GM12878 (cell line): Measurements from ENCODE around the gene LDHA. TPM values are rescaled to one million over a fixed set of nuclear protein-coding genes. Genes with fewer than 3 reads are reported as not detected.

Experiments used
- ATAC-seq: fragments of 200-7000 bp; cut with Tn5 transposase; 3 replicates; pipeline ENCODE4 v1.9.1; 2020; ENCODE audit warnings: mild to moderate bottlenecking, moderate library complexity
- BruUV-seq: library from RNA; stranded (reverse); fragments of 400-500 nt; replicated peaks from 2 replicates; lab custom pipeline; 2021; lab: Mats Ljungman, UMichigan
- CTCF ChIA-PET: fragments of 300-600 bp; sonication (Branson Sonifier 250); formaldehyde crosslinking; extraction: SDS; loops from one replicate; lab custom pipeline; 2021; ENCODE audit warnings: inconsistent platforms; lab: Yijun Ruan, JAX
- POLR2A ChIA-PET: fragments of 350-600 bp; formaldehyde crosslinking; extraction: SDS; loops from one replicate; lab custom pipeline; 2021; ENCODE audit warnings: inconsistent platforms; lab: Charles Lee
- RAD21 ChIA-PET: fragments of 300-600 bp; sonication (Branson Sonifier 250); formaldehyde crosslinking; loops from one replicate; lab custom pipeline; 2023; ENCODE audit warnings: antibody characterized with exemption; ENCODE audit not compliant: unreplicated experiment; lab: Charles Lee
- SMC1A ChIA-PET: fragments of 300-600 bp; sonication (Branson Sonifier 250); formaldehyde crosslinking; loops from one replicate; lab custom pipeline; 2023; ENCODE audit not compliant: unreplicated experiment, uncharacterized antibody; lab: Charles Lee
- DNase-seq: peaks from one replicate; pipeline ENCODE4 v3.0.0-alpha.2; 2011; ENCODE audit warnings: low read depth, low spot score
- FAIRE-seq: peaks from 3 replicates; lab custom pipeline; 2011; peaks lifted over from hg19 to GRCh38; lab: Jason Lieb, UNC
- H2AFZ ChIP-seq: 2 replicates; pipeline ENCODE4 v1.6.0; 2011; ENCODE audit warnings: low read depth, low read length, control low read depth; ENCODE audit not compliant: control insufficient read depth
- H3K27ac ChIP-seq: 2 replicates; pipeline ENCODE4 v1.5.1; 2011; ENCODE audit warnings: control low read depth; ENCODE audit not compliant: control insufficient read depth, insufficient read depth
- H3K27me3 ChIP-seq, 2 experiments: replicated peaks in 1 of 2; 2 replicates each; pipeline versions ENCODE4 v1.6.0 to v1.6.1; 2011; ENCODE audit warnings: low read length in 1 of 2; ENCODE audit not compliant: control insufficient read depth in 2 of 2, insufficient read depth in 2 of 2
- H3K36me3 ChIP-seq, 2 experiments: 2 replicates each; pipeline ENCODE4 v1.5.1; 2011; ENCODE audit warnings: low read length in 1 of 2; ENCODE audit not compliant: control insufficient read depth in 2 of 2, insufficient read depth in 2 of 2
- H3K4me1 ChIP-seq: 2 replicates; pipeline ENCODE4 v1.6.1; 2011; ENCODE audit warnings: mild to moderate bottlenecking, low read length, moderate library complexity, mixed read lengths; ENCODE audit not compliant: control insufficient read depth, insufficient read depth
- H3K4me2 ChIP-seq: 2 replicates; pipeline ENCODE4 v1.6.0; 2011; ENCODE audit warnings: control low read depth; ENCODE audit not compliant: control insufficient read depth, insufficient read depth
- H3K4me3 ChIP-seq: fragments of 200-600 bp; sonication (generic); 2 replicates; pipeline ENCODE4 v1.5.1; 2016
- H3K79me2 ChIP-seq: 2 replicates; pipeline ENCODE4 v1.6.0; 2011; ENCODE audit warnings: low read length; ENCODE audit not compliant: control insufficient read depth, insufficient read depth
- H3K9ac ChIP-seq: 2 replicates; pipeline ENCODE4 v1.8.0; 2011; ENCODE audit warnings: low read length, control low read depth, mixed read lengths; ENCODE audit not compliant: control insufficient read depth, insufficient read depth
- H3K9me3 ChIP-seq: replicated peaks from 3 replicates; pipeline ENCODE4 v1.5.1; 2011; ENCODE audit warnings: mild to moderate bottlenecking, low read length; ENCODE audit not compliant: control insufficient read depth, insufficient read depth
- H4K20me1 ChIP-seq: 2 replicates; pipeline ENCODE4 v1.6.0; 2011; ENCODE audit not compliant: control insufficient read depth, insufficient read depth
- BCL11A ChIP-seq: IDR thresholded peaks from 2 replicates; pipeline ENCODE4 v1.6.1; 2011; ENCODE audit warnings: low read depth, low read length
- CBX5 ChIP-seq: sonication (generic); IDR thresholded peaks from 2 replicates; pipeline ENCODE4 v1.6.1; 2016; ENCODE audit warnings: low read depth, moderate library complexity, mild to moderate bottlenecking, inconsistent platforms
- EGR1 ChIP-seq, 2 experiments: IDR thresholded peaks; 1 replicate in 1 of 2; 2 replicates in 1 of 2; pipeline ENCODE4 v1.6.1; 2011 to 2012; ENCODE audit warnings: low read depth in 2 of 2, low read length in 2 of 2, borderline replicate concordance in 1 of 2, mild to moderate bottlenecking in 1 of 2, moderate library complexity in 1 of 2
- GABPA ChIP-seq: IDR thresholded peaks from 2 replicates; pipeline ENCODE4 v1.6.1; 2014; ENCODE audit warnings: antibody characterized with exemption, low read depth, mild to moderate bottlenecking, inconsistent platforms
- IKZF2 ChIP-seq, 2 experiments: fragments of 450-650 bp; IDR thresholded peaks; 2 replicates each; pipeline ENCODE4 v1.6.1; 2017; ENCODE audit warnings: mild to moderate bottlenecking in 2 of 2, moderate library complexity in 2 of 2
- KLF5 ChIP-seq: fragments of 450-650 bp; IDR thresholded peaks from 2 replicates; pipeline ENCODE4 v1.6.1; 2014; ENCODE audit warnings: mild to moderate bottlenecking; ENCODE audit not compliant: partially characterized antibody
- MEF2A ChIP-seq: IDR thresholded peaks from 2 replicates; pipeline ENCODE4 v1.6.1; 2011; ENCODE audit warnings: low read depth, mild to moderate bottlenecking, low read length, moderate library complexity; ENCODE audit not compliant: insufficient read depth
- MEF2B ChIP-seq: fragments of 450-650 bp; IDR thresholded peaks from 2 replicates; pipeline ENCODE4 v1.6.1; 2018; ENCODE audit warnings: mild to moderate bottlenecking, moderate library complexity; ENCODE audit not compliant: partially characterized antibody, poor library complexity, severe bottlenecking
- MTA3 ChIP-seq: IDR thresholded peaks from 2 replicates; pipeline ENCODE4 v1.6.1; 2012; ENCODE audit warnings: low read length, inconsistent platforms, borderline replicate concordance
- TCF7 ChIP-seq: IDR thresholded peaks from 2 replicates; pipeline ENCODE4 v1.6.1; 2014; ENCODE audit warnings: antibody characterized with exemption, borderline replicate concordance
- ZSCAN29 ChIP-seq: fragments of 450-650 bp; IDR thresholded peaks from 2 replicates; pipeline ENCODE4 v1.6.1; 2017; ENCODE audit warnings: mild to moderate bottlenecking, moderate library complexity
- WGBS: methylation state at CpG from one replicate; pipeline ENCODE4 v1.1.6; 2016; ENCODE audit warnings: low lambda C conversion rate; ENCODE audit not compliant: insufficient replicate concordance, insufficient coverage; ENCODE audit errors: missing lambda C conversion rate; 5-methylcytosine and 5-hydroxymethylcytosine counted together
- in situ Hi-C: fragments of 300-500 bp; cut with MboI; formaldehyde crosslinking; loops from 9 replicates; pipeline ENCODE4 v1.14.3; 2018; ENCODE audit warnings: mixed read lengths
- intact Hi-C: fragments of 100-400 bp; cut with micrococcal nuclease; formaldehyde crosslinking; loops from one replicate; pipeline ENCODE4 v1.14.2; 2022; ENCODE audit not compliant: unreplicated experiment
- polyA plus RNA-seq, 11 experiments: library from polyadenylated mRNA; depleted of rRNA in 4 of 11; unstranded in 6 of 11; stranded (reverse) in 5 of 11; fragments of >200 nt; fragmentation: Nextera tagmentation in 4 of 11; fragmentation: Illumina TruSeq in 1 of 11; extraction: Ambion mirVana in 4 of 11; extraction: Trizol in 1 of 11; gene quantifications; 1 replicate in 1 of 11; 2 replicates in 10 of 11; pipeline versions ENCODE4 v1.2.1 to v1.2.3, GENCODE V29; 2011 to 2016; ENCODE audit warnings: inconsistent platforms in 2 of 11, missing spikeins in 2 of 11, low read depth in 1 of 11
- total RNA-seq, 4 experiments: library from RNA; depleted of rRNA in 3 of 4; stranded (reverse); fragments of >200 nt in 3 of 4; fragmentation: Illumina TruSeq in 1 of 4; extraction: Trizol in 1 of 4; gene quantifications; 2 replicates each; pipeline versions ENCODE4 v1.2.1 to v1.2.3, GENCODE V29; 2013 to 2021
- TF ChIP-seq, protein P1 (sequence below): IDR thresholded peaks from 2 replicates; pipeline ENCODE4 v1.6.1; 2012; ENCODE audit warnings: improper control_type of control experiment, low read depth, low read length; ENCODE audit not compliant: insufficient replicate concordance
- TF ChIP-seq, protein P2 (sequence below): fragments of 450-650 bp; IDR thresholded peaks from 2 replicates; pipeline ENCODE4 v1.6.1; 2017; ENCODE audit warnings: mild to moderate bottlenecking, moderate library complexity

The LDHA gene
- total and polyA plus RNA-seq, 10 of the 15 experiments (the other 5 are each of a cell fraction or from before 2014, with no cell fraction given) = 773 to 2,300 (median 1,367) TPM

DNA sequence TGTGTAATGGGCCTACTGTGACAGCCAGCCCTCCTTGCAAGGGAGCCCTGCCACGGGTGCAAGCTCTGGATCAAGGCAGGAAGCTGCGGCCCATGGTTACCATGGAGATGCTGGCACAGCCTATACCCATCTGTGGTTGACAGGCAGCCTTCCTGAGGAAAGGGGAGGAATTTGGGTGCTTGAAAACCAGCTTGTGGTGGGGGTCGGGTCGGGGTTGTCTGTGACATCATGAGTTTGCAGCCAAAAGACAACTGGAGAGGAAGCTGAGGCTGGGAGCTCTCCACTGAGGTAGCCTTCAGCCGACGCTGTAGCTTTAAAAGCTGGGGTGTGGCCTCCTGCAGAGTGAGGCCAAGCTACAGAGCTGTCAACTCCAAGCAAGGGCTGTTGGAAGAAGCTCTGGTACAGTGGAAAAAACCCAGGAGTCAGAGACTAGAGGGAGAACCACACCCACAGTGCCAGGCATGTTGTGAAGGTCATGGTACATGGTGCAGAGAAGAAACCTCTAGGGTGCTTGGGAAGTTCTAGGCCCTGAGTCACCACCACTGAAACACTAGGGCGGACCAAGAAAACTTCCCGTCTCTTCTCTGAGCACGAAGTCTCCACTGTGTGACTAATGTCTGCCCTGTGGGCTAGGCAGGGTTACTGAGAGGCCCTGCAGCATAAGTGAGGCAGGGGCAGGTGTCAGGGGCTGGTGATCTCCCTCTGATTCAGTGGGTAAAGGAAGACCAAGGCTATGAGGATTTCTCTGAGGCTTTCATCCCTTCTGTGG lies 10.8 kb upstream of the LDHA start:
- H3K36me3 ChIP-seq = no peaks in the 10 kb centered on the region
- DNase-seq (peak; percentile 70), FAIRE-seq (no peak), ATAC-seq (peak; percentile 93)
- H3K9me3 ChIP-seq = no peaks in the 10 kb centered on the region
- intact Hi-C loops (loop anchor here (1.0 kb wide), 1 partner anchor 11 kb away; the partner anchor contains the start of gene LDHA), in situ Hi-C loops (no loop called here)
- BruUV-seq = no TSS peak
- peak overlapping the region; percentile 83 for H3K9ac ChIP-seq
- peak overlapping the region; percentile 98 for H3K27ac ChIP-seq
- H3K4me3 ChIP-seq = 0 out of 2 replicates have a peak overlapping the region, but pooled peaks have one; percentile 22
- ChIA-PET CTCF (interaction anchor here (0.6 to 2.6 kb wide), 11 partner anchors 10 to 405 kb away, joined by 3 to 14 read pairs (median 5); partner anchors contain the start of gene HPS5), SMC1A (interaction anchor here (0.7 to 4.3 kb wide), 22 partner anchors 9 to 382 kb away, joined by 3 to 83 read pairs (median 3); partner anchors contain the start of genes GTF2H1, HPS5, LDHA and UEVLD), POLR2A (interaction anchor here (0.6 to 6.0 kb wide), 5 partner anchors 10 to 137 kb away, joined by 3 to 95 read pairs (median 3); partner anchors contain the start of gene LDHA), RAD21 (interaction anchor here (0.5 to 2.8 kb wide), 12 partner anchors 9 to 232 kb away, joined by 3 to 35 read pairs (median 4); partner anchors contain the start of genes GTF2H1, HPS5 and LDHA)
- H3K79me2 ChIP-seq = no peaks in the 10 kb centered on the region
- peaks cover 22% of the 10 kb centered on the region for H3K4me1 ChIP-seq
- H3K27me3 ChIP-seq = no peaks in the 10 kb centered on the region
- H2AFZ ChIP-seq = peak overlapping the region; percentile 96
- WGBS = 4% methylated on average over 9 of the region's 9 CpGs
- H4K20me1 ChIP-seq = no peaks in the 10 kb centered on the region
- peak overlapping the region; percentile 85 for H3K4me2 ChIP-seq
- TF ChIP-seq KLF5 (peak; percentile 22), MEF2B (peak; percentile 8), EGR1 (IDR thresholded peaks at IDR 0.05; ENCODE audit: borderline replicate concordance in 1 of 2, low read depth in 2 of 2, low read length in 2 of 2) (no peak), GABPA (no peak), IKZF2 (IDR thresholded peaks at IDR 0.05) (peak; percentile 74 to 75; a peak in 3 of 4 replicates), MEF2A (peak; percentile 94), BCL11A (peak; percentile 49; the same call in 1 of the 2 replicates), CBX5 (0 out of 2 replicates have a peak, but pooled peaks have one; percentile 32), TCF7 (peak; percentile 50; the same call in 1 of the 2 replicates), ZSCAN29 (no peak), MTA3 (peak; percentile 85; the same call in 1 of the 2 replicates)
- TF ChIP-seq, protein P1, sequence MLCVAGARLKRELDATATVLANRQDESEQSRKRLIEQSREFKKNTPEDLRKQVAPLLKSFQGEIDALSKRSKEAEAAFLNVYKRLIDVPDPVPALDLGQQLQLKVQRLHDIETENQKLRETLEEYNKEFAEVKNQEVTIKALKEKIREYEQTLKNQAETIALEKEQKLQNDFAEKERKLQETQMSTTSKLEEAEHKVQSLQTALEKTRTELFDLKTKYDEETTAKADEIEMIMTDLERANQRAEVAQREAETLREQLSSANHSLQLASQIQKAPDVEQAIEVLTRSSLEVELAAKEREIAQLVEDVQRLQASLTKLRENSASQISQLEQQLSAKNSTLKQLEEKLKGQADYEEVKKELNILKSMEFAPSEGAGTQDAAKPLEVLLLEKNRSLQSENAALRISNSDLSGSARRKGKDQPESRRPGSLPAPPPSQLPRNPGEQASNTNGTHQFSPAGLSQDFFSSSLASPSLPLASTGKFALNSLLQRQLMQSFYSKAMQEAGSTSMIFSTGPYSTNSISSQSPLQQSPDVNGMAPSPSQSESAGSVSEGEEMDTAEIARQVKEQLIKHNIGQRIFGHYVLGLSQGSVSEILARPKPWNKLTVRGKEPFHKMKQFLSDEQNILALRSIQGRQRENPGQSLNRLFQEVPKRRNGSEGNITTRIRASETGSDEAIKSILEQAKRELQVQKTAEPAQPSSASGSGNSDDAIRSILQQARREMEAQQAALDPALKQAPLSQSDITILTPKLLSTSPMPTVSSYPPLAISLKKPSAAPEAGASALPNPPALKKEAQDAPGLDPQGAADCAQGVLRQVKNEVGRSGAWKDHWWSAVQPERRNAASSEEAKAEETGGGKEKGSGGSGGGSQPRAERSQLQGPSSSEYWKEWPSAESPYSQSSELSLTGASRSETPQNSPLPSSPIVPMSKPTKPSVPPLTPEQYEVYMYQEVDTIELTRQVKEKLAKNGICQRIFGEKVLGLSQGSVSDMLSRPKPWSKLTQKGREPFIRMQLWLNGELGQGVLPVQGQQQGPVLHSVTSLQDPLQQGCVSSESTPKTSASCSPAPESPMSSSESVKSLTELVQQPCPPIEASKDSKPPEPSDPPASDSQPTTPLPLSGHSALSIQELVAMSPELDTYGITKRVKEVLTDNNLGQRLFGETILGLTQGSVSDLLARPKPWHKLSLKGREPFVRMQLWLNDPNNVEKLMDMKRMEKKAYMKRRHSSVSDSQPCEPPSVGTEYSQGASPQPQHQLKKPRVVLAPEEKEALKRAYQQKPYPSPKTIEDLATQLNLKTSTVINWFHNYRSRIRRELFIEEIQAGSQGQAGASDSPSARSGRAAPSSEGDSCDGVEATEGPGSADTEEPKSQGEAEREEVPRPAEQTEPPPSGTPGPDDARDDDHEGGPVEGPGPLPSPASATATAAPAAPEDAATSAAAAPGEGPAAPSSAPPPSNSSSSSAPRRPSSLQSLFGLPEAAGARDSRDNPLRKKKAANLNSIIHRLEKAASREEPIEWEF = no peak
- TF ChIP-seq, protein P2, sequence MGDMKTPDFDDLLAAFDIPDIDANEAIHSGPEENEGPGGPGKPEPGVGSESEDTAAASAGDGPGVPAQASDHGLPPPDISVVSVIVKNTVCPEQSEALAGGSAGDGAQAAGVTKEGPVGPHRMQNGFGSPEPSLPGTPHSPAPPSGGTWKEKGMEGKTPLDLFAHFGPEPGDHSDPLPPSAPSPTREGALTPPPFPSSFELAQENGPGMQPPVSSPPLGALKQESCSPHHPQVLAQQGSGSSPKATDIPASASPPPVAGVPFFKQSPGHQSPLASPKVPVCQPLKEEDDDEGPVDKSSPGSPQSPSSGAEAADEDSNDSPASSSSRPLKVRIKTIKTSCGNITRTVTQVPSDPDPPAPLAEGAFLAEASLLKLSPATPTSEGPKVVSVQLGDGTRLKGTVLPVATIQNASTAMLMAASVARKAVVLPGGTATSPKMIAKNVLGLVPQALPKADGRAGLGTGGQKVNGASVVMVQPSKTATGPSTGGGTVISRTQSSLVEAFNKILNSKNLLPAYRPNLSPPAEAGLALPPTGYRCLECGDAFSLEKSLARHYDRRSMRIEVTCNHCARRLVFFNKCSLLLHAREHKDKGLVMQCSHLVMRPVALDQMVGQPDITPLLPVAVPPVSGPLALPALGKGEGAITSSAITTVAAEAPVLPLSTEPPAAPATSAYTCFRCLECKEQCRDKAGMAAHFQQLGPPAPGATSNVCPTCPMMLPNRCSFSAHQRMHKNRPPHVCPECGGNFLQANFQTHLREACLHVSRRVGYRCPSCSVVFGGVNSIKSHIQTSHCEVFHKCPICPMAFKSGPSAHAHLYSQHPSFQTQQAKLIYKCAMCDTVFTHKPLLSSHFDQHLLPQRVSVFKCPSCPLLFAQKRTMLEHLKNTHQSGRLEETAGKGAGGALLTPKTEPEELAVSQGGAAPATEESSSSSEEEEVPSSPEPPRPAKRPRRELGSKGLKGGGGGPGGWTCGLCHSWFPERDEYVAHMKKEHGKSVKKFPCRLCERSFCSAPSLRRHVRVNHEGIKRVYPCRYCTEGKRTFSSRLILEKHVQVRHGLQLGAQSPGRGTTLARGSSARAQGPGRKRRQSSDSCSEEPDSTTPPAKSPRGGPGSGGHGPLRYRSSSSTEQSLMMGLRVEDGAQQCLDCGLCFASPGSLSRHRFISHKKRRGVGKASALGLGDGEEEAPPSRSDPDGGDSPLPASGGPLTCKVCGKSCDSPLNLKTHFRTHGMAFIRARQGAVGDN = peak; percentile 87
